PC-9 (cell line): ENCODE results near the gene USE1.

Source experiments
- CTCF ChIP-seq: fragments of 200-600 bp; sonication (generic); conservative IDR thresholded peaks from 2 replicates; pipeline ENCODE4 v1.6.1; 2017; ENCODE audit warnings: mixed run types, antibody characterized with exemption, mild to moderate bottlenecking, moderate library complexity
- EZH2 ChIP-seq: fragments of 200-600 bp; sonication (generic); IDR thresholded peaks from 2 replicates; pipeline ENCODE4 v1.8.0; 2017; ENCODE audit warnings: antibody characterized with exemption, low read depth

- TF ChIP-seq CTCF (no peak), EZH2 (no peak)
Observed at GRCh38 chr19:17171874-17172273, 43.3 kb upstream of the USE1 start.
